GM12873 (cell line): ENCODE measurements around the gene TMEM123.

Experiments used
- TF ChIP-seq, protein P1 (sequence below): IDR thresholded peaks from 2 replicates; pipeline ENCODE4 v1.5.1; 2012; ENCODE audit warnings: low read depth, mild to moderate bottlenecking, moderate library complexity, low read length, control low read depth; ENCODE audit not compliant: insufficient read depth; ENCODE audit errors: missing control alignments

The TMEM123 gene, protein sequence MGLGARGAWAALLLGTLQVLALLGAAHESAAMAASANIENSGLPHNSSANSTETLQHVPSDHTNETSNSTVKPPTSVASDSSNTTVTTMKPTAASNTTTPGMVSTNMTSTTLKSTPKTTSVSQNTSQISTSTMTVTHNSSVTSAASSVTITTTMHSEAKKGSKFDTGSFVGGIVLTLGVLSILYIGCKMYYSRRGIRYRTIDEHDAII

DNA sequence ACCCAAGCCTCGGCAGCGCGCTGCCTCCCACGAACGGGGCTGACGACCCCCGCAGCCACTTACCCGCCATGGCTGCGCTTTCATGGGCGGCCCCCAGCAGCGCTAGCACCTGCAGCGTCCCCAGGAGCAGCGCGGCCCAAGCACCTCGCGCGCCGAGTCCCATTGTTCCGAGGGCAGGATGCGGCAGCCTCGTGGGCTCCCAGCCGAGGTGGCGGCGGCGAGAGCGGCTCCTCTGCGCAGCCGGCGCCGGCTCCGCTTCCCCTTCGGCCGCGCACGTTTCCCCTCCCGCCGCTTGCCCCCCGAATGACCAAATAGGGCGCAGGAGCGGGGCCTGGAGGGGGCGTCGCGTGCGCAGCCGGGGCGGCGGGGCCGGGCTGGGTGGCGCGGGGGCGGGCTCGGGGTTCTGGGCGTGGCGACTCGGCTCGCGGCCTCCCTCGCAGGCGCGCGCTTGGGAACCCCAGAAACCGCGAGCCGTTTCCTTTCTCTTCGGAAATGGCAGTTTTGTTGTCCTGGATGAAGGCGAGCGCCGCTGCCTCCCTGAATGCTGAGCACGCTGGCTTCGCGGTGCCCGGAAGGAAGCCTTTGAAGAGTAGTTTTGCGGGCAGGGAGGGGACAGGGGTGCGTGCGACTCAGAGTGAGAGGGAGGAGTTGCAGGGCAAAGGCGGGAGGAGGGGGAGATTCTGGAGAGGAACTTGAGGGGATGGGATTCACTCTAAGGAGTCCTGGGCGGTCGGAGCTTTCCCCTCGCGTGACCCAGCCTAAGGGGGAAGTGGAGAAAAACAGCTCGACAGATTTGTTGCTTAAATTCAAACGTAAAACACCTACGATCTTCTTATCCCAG is at the start of gene TMEM123:
TSS of gene TMEM123 (minus strand) at position 305 of the 841 bp plus-strand sequence. CDS start at position 163, 142 bp downstream.
- TF ChIP-seq, protein P1, sequence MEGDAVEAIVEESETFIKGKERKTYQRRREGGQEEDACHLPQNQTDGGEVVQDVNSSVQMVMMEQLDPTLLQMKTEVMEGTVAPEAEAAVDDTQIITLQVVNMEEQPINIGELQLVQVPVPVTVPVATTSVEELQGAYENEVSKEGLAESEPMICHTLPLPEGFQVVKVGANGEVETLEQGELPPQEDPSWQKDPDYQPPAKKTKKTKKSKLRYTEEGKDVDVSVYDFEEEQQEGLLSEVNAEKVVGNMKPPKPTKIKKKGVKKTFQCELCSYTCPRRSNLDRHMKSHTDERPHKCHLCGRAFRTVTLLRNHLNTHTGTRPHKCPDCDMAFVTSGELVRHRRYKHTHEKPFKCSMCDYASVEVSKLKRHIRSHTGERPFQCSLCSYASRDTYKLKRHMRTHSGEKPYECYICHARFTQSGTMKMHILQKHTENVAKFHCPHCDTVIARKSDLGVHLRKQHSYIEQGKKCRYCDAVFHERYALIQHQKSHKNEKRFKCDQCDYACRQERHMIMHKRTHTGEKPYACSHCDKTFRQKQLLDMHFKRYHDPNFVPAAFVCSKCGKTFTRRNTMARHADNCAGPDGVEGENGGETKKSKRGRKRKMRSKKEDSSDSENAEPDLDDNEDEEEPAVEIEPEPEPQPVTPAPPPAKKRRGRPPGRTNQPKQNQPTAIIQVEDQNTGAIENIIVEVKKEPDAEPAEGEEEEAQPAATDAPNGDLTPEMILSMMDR = no peak

DNA sequence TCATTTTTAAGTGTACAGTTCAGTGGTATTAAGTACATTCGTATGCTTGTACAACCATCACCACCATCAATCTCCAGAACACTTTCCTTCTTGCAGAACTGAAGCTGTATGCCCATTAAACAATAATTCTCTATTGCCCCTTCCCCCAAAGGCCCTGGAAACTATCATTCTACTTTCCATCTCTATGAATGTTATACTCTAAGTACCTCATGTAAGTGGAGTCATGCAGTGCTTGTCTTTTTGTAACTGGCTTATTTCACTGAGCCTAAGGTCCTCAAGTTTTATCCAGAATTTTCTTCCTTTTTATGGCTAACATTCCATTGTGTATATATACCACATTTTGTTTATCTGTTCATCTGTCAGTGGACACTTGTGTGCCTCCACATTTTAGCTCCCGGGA is 48.3 kb upstream of the TMEM123 start:
- TF ChIP-seq, protein P1 = no peak

DNA sequence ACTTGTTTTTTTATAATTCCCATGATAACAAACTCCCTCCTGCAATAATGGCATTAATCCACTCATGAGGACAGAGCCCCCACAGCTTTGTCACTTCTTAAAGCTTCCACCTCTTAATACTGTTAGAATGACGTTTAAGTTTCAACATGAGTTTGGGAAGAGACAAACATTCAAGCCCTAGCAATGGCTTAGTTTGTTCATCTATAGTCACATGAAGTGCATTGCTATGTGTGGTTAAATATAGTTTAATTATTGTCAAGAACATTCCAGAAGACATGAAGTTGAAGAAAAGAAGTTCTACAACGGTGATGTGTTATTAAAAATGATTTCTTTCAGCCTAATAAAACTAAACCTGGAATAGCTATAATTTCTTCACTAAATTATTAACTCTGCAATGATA is 47.4 kb upstream of the TMEM123 start:
- TF ChIP-seq, protein P1 = no peak

DNA sequence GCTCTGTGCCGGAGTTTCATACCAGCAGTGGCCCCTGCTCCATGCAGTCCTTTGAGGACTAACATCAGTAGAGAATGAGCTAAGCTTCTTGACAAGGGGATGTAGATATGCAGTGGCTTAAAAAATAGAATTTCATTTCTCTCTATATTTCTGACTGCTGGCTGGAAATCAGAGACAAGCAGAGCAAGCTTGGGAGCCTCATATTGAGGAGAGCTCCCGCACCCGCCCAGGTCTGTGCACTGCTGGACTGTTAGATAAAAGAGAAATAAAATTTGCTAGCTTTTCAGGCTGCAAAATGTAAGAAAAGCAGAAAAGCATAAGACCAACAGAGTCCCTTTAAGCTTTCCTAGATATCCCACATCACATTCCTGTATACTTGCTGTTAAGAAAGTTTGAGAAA is 46.6 kb upstream of the TMEM123 start:
- TF ChIP-seq, protein P1 = no peak

DNA sequence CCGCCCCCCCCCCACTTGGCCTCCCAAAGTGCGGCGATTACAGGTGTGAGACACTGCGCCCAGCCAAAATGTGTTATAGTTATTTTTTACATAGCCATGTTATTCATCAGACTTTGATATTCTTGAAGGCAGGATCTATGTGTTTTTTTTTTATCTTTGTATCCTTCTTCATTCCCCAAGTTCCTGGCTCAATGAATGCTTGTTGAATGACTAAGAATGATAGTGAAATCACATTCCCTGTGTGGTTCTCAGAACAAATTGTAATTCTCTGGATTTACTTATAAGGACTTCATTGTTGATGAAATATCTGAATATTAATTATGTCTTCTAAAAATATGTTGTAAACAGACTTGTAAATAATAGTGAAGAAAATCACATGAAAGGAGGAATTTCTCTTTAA is 44.5 kb upstream of the TMEM123 start:
- TF ChIP-seq, protein P1 = no peak

DNA sequence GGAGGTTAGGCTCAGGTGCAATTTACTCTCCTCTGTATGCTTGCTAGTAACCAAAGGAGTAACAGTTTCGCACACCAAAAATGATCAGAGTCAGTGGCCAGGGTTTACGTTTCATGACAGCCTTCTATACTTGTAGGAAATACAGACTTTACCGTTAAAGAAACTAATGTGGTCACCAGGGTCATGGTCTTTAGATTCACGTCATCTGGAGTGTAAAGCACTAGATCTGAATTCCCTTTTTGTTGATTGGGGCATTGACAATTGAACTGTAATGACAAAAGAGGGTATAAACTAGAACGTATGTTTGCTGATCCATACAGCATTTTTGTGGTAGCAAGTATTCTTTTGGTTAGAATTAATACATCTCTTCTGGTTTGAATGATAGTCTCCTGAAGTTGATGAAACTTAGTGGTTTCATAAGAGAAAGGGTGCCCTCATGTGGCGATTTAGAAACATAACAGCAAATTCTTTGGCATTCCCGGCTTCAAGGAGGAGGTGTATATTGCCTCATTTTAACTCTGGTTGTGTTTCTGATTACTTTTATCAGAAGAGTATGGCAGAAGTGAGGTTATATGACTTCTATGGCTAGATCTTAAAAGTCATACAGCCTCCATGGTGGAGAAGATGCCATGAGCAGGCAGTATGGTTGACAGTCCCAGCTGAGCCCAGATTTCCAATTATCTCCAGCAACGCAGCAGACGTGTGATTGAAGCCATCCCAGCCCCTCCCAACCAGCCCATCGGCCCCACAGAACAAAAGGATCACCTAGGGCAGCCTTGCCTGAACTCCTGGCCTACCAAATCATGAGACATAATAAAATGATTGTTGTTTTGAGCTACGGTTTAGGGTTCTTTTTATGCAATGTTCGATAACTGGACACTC is 42.8 kb upstream of the TMEM123 start:
- TF ChIP-seq, protein P1 = peak; percentile 57

DNA sequence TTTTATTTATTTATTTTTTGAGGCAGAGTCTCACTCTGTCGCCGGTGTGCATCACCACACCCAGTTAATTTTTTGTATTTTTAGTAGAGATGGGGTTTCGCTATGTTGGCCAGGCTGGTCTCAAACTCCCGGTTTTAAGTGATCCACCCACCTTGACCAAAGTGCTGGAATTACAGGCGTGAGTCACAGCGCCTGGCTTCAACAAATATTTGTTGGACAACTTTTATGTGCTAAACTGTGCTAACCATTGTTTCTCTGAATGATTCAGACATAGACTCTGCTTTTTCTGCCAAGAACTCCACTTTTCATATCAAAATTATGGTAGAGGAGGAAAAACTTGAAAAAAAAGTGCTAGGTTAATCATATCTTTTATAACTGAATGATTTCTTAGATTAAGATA is 41.7 kb upstream of the TMEM123 start:
- TF ChIP-seq, protein P1 = no peak
